Spleen (tissue), 13 donors: ENCODE data around the gene NTMT2. TPM values are rescaled to one million over a fixed set of nuclear protein-coding genes. Genes with fewer than 3 reads are reported as not detected.

Source experiments
- DNase-seq: peaks from one replicate; pipeline ENCODE4 v3.0.0-alpha.2; 2020
- H3K27ac ChIP-seq, 8 donors: fragments of 200-600 bp; sonication (generic) in 7 of 8; 1 replicate in 4 of 8; 2 replicates in 4 of 8; pipeline versions ENCODE4 v1.5.0 to v1.8.0; 2016 to 2021; ENCODE audit warnings: inconsistent platforms in 4 of 8, mild to moderate bottlenecking in 4 of 8, moderate library complexity in 1 of 8
- H3K27me3 ChIP-seq, 7 donors: fragments of 200-600 bp; sonication (generic) in 6 of 7; replicated peaks in 1 of 7; 1 replicate in 4 of 7; 2 replicates in 3 of 7; pipeline versions ENCODE4 v1.5.0 to v1.8.0; 2016 to 2021; ENCODE audit warnings: inconsistent platforms in 3 of 7, mild to moderate bottlenecking in 1 of 7
- H3K36me3 ChIP-seq, 6 donors: fragments of 200-600 bp; sonication (generic) in 5 of 6; 1 replicate in 4 of 6; 2 replicates in 2 of 6; pipeline versions ENCODE4 v1.5.0 to v1.8.0; 2016 to 2021; ENCODE audit warnings: inconsistent platforms in 2 of 6
- H3K4me1 ChIP-seq, 6 donors: fragments of 200-600 bp; sonication (generic) in 5 of 6; 1 replicate in 3 of 6; 2 replicates in 3 of 6; pipeline versions ENCODE4 v1.5.0 to v1.8.0; 2016 to 2021; ENCODE audit warnings: inconsistent platforms in 3 of 6
- H3K4me3 ChIP-seq, 8 donors: fragments of 200-600 bp; sonication (generic) in 7 of 8; 1 replicate in 4 of 8; 2 replicates in 4 of 8; pipeline versions ENCODE4 v1.5.0 to v1.8.0; 2016 to 2021; ENCODE audit warnings: inconsistent platforms in 4 of 8, mild to moderate bottlenecking in 4 of 8, moderate library complexity in 2 of 8
- H3K9me3 ChIP-seq, 8 donors: fragments of 200-600 bp; sonication (generic) in 7 of 8; 1 replicate in 4 of 8; 2 replicates in 4 of 8; pipeline versions ENCODE4 v1.5.0 to v1.8.0; 2016 to 2021; ENCODE audit warnings: inconsistent platforms in 4 of 8
- POLR2A ChIP-seq, 3 donors: fragments of 450-650 bp; IDR thresholded peaks; one replicate each; pipeline ENCODE4 v1.5.1; 2017; ENCODE audit warnings: antibody characterized with exemption in 3 of 3, mild to moderate bottlenecking in 1 of 3
- POLR2AphosphoS5 ChIP-seq, 3 donors: sonication (generic); formaldehyde crosslinking; IDR thresholded peaks; one replicate each; pipeline ENCODE4 v1.5.1; 2017; ENCODE audit warnings: antibody characterized with exemption in 3 of 3
- WGBS, 5 donors: extraction: QIAGEN DNeasy Blood & Tissue Kit in 3 of 5; methylation state at CpG; one replicate each; pipeline versions ENCODE4 v1.1.5 to v1.1.7; 2013 to 2018; 5-methylcytosine and 5-hydroxymethylcytosine counted together
- intact Hi-C: fragments of 100-400 bp; cut with DNase I; formaldehyde crosslinking; loops from one replicate; pipeline ENCODE4 v1.15.0; 2023; ENCODE audit warnings: low total_unique reads
- long read RNA-seq, 2 donors: transcript quantifications; one replicate each; lab custom pipeline, GENCODE V29; 2026
- polyA plus RNA-seq, 3 donors: library from polyadenylated mRNA; stranded (reverse); fragments of 200-250 nt; gene quantifications; one replicate each; pipeline ENCODE4 v1.2.1, GENCODE V29; 2013
- total RNA-seq, 7 donors: library from RNA; depleted of rRNA in 3 of 7; stranded (reverse); fragments of >200 nt in 3 of 7; fragmentation: NEBNext Ultra II Directional in 4 of 7; extraction: Animal tissue kit (Norgen Biotek cat#: 25700) in 4 of 7; gene quantifications; one replicate each; pipeline versions ENCODE4 v1.1.0 to v1.2.1, GENCODE V29; 2016 to 2021
- TF ChIP-seq, protein P1 (sequence below), 11 experiments: fragments of 200-600 bp in 7 of 11; fragments of 450-650 bp in 4 of 11; sonication (generic) in 4 of 11; IDR thresholded peaks in 8 of 11; conservative IDR thresholded peaks in 3 of 11; 1 replicate in 7 of 11; 2 replicates in 4 of 11; pipeline versions ENCODE4 v1.4.0 to v1.8.0; 2016 to 2021; ENCODE audit warnings: antibody characterized with exemption in 11 of 11, inconsistent platforms in 4 of 11, mild to moderate bottlenecking in 1 of 11
- donor health status: healthy with polysubstance abuse.
- donor health status: DM: no; HTN: no; CAD: no; lungs with moderate emphysema.
- donor health status: DM: no; HTN: no; CAD: no.
- donor health status: Bipolar disorder and iron deficiency.
- donor health status: healthy.
- donor health status: DM: no; HTN: no; CAD: no.
- donor health status: DM: yes; HTN: yes; CAD: no.

NTMT2 gene
- not detected for total RNA-seq
- polyA plus RNA-seq = not detected
- long read RNA-seq, donor 1 = 0 reads
- long read RNA-seq, donor 2 = 0 reads

DNA sequence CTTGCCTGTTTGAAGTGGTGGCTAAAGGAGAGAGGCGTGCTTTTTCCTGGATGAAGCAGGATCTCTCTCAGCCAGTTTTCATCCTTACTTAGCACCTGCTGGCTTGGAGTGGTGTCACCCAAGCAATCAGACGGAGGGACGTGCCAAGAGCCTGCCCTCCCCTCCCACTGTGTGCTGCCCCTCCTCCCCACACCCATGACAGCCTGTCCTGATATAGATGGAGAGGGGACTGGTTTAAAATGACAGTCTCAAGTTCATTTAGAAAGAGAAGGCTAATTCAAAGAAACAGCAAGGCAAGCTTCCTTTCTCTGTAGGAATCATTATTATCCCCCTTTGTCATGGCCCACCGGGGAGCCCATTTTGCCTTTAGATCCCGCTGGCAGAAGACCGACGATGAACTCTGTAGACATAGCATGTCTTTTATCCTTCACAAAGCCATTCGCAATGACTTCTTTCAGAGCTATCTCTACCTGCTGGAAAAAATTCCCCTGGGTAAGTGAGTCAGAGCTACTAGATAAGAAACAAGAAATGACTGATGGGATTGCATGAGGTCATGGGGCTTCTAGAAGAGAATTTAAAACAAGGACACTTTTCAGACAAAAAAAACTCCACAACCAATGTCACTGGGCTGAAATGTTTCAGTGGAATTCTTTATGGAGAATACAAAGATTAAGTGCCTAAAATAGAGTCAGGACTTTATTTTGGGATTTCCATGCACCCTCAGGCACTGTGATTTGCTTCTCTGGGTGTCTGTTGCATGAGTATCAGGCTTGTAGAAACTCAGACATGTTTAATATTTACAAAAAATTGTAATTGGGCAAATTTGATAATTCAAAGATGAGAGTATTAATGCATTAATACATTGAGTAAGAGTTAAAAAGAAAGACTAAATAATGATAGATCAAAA is at the start of gene NTMT2:
Gene NTMT2 (plus strand): TSS at position 190 of the 907 bp plus-strand sequence. CDS start 149 bp downstream, at position 339.
- no peaks in the 10 kb centered on the region for H3K36me3 ChIP-seq
- H3K27ac ChIP-seq = no peak within 1 kb of the TSS
- H3K4me1 ChIP-seq = no peaks in the 10 kb centered on the region
- H3K4me3 ChIP-seq = no peak within 1 kb of the TSS
- no peak for DNase-seq
- WGBS, 5 donors = 38 to 67% (median 48%) methylated on average over 8 of the region's 8 CpGs
- intact Hi-C loops = no loop called here
- H3K9me3 ChIP-seq = peaks cover 0 to 14% (median 4%) of the 10 kb centered on the region in 8 donors
- H3K27me3 ChIP-seq = peaks cover 0 to 4% (median 0%) of the 10 kb centered on the region in 7 donors
- TF ChIP-seq POLR2A (IDR thresholded peaks at IDR 0.05) (no peak), POLR2AphosphoS5 (IDR thresholded peaks at IDR 0.05) (no peak)
- TF ChIP-seq, protein P1, sequence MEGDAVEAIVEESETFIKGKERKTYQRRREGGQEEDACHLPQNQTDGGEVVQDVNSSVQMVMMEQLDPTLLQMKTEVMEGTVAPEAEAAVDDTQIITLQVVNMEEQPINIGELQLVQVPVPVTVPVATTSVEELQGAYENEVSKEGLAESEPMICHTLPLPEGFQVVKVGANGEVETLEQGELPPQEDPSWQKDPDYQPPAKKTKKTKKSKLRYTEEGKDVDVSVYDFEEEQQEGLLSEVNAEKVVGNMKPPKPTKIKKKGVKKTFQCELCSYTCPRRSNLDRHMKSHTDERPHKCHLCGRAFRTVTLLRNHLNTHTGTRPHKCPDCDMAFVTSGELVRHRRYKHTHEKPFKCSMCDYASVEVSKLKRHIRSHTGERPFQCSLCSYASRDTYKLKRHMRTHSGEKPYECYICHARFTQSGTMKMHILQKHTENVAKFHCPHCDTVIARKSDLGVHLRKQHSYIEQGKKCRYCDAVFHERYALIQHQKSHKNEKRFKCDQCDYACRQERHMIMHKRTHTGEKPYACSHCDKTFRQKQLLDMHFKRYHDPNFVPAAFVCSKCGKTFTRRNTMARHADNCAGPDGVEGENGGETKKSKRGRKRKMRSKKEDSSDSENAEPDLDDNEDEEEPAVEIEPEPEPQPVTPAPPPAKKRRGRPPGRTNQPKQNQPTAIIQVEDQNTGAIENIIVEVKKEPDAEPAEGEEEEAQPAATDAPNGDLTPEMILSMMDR (IDR thresholded peaks at IDR 0.05 in 8 of 11, conservative IDR thresholded peaks at IDR 0.05 in 3 of 11) = no peak

DNA sequence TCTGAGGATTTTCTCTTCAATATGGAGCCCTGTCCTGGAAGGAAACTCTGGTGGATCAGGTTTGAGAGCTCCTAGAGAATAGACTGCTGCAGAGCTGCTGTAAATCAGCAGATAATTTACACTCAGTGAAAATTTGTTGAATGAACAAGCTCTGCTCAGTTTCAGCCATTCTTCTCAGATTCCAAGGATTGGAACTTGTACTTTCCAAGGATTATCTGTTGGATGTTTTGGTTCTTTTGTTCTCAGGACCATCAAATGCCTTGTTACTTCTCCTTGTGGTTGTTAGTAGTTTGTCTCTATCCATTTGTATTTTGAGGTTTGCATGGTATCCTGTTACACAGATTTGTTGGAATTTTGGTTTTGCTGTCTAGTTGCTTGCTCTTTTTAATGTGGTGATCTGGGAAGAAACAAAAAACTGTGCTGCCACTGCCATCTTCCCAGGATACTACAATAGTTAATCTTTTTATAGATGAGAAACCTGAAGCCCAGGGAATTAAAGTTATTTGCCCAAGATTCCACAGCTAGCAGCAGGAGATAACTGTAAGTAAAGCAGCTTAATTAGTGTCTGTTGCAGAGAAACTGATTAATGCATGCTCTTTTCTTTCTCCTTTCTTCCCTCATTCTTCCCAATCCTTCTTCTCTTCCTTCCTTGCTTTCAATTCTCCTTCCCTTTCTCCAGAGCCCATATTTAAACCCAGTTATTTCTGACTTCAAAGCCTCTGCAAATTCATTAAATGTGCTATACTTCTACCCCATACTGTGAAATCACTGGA is 49.6 kb upstream of the NTMT2 start:
- TF ChIP-seq POLR2AphosphoS5 (IDR thresholded peaks at IDR 0.05) = no peak
- TF ChIP-seq POLR2A (IDR thresholded peaks at IDR 0.05) = no peak
- TF ChIP-seq, protein P1 (IDR thresholded peaks at IDR 0.05 in 8 of 11, conservative IDR thresholded peaks at IDR 0.05 in 3 of 11) = no peak
- intact Hi-C loops = no loop called here
- H3K27ac ChIP-seq = no peak overlapping the region
- no peaks in the 10 kb centered on the region for H3K4me1 ChIP-seq
- DNase-seq = no peak
- no peaks in the 10 kb centered on the region for H3K36me3 ChIP-seq
- peaks cover 0 to 6% (median 0%) of the 10 kb centered on the region in 7 donors for H3K27me3 ChIP-seq
- H3K9me3 ChIP-seq = peaks cover 0 to 12% (median 0%) of the 10 kb centered on the region in 8 donors
- no peak overlapping the region for H3K4me3 ChIP-seq

DNA sequence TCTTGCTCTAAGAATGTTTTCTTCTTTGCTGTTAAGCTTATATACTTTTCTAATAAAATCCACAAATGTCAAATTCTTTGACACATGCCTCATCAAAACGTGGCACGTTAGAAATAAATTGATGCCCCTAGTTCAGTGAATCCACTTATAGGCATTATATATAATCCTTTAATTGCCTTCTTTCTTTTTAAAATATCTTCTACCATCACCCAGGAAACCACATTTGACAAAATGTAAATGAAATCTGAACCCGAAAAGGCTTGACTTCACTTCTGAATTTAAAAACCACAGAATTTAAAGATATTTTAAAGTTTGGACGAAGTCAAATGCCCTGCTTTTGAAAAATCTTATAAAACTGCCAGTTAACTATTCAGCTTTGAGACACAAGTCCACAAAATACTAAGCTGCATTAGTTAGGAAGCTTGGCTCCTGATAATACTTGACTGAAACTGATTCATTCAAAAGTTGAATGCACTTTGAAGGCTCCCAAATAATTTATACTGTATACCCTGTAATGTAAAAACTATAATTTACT is 48.9 kb upstream of the NTMT2 start:
- H3K36me3 ChIP-seq = no peaks in the 10 kb centered on the region
- 60 to 69% (median 64%) methylated on average over 4 of the region's 4 CpGs for WGBS, 5 donors
- H3K27me3 ChIP-seq = peaks cover 0 to 6% (median 0%) of the 10 kb centered on the region in 7 donors
- DNase-seq = no peak
- no peaks in the 10 kb centered on the region for H3K4me1 ChIP-seq
- no peak overlapping the region for H3K27ac ChIP-seq
- H3K4me3 ChIP-seq = no peak overlapping the region
- TF ChIP-seq, protein P1 (IDR thresholded peaks at IDR 0.05 in 8 of 11, conservative IDR thresholded peaks at IDR 0.05 in 3 of 11) = no peak
- no peak for TF ChIP-seq POLR2A (IDR thresholded peaks at IDR 0.05)
- no peak for TF ChIP-seq POLR2AphosphoS5 (IDR thresholded peaks at IDR 0.05)
- intact Hi-C loops = no loop called here
- peaks cover 0 to 10% (median 0%) of the 10 kb centered on the region in 8 donors for H3K9me3 ChIP-seq
